IMR-90 (cell line): ENCODE data around the gene SYT2. TPM values are rescaled to one million over a fixed set of nuclear protein-coding genes. Genes with fewer than 3 reads are reported as not detected.

Experiments used
- ATAC-seq: fragments of 200-7000 bp; cut with Tn5 transposase; 2 replicates; pipeline ENCODE4 v1.9.1; 2020; ENCODE audit warnings: low read depth, mild to moderate bottlenecking, moderate library complexity
- BruUV-seq: library from RNA; stranded (reverse); fragments of 400-500 nt; replicated peaks from 2 replicates; lab custom pipeline; 2021; lab: Mats Ljungman, UMichigan
- CTCF ChIA-PET: fragments of 300-600 bp; formaldehyde crosslinking; extraction: SDS; loops from one replicate; lab custom pipeline; 2021; ENCODE audit warnings: antibody characterized with exemption; lab: Yijun Ruan, JAX
- POLR2A ChIA-PET: fragments of 300-600 bp; sonication (Branson Sonifier 250); formaldehyde crosslinking; loops from one replicate; lab custom pipeline; 2022; ENCODE audit warnings: antibody characterized with exemption; ENCODE audit not compliant: unreplicated experiment; lab: Charles Lee
- DNase-seq: peaks from one replicate; pipeline ENCODE4 v3.0.0; 2013
- H2AFZ ChIP-seq: replicated peaks from 2 replicates; pipeline ENCODE3; 2013; ENCODE audit warnings: low read length, mild to moderate bottlenecking; ENCODE audit not compliant: poor library complexity
- H2AK5ac ChIP-seq: 2 replicates; pipeline ENCODE4 v1.6.1; 2013; ENCODE audit warnings: low read depth, low read length, inconsistent platforms
- H2AK9ac ChIP-seq: replicated peaks from 2 replicates; pipeline ENCODE3; 2013; ENCODE audit warnings: mild to moderate bottlenecking, low read depth, low read length, moderate library complexity; ENCODE audit not compliant: poor library complexity
- H2BK120ac ChIP-seq: 2 replicates; pipeline ENCODE4 v1.6.1; 2013; ENCODE audit warnings: low read depth, low read length, inconsistent platforms
- H2BK15ac ChIP-seq: 3 replicates; pipeline ENCODE4 v1.6.1; 2013; ENCODE audit warnings: low read depth, low read length, inconsistent platforms
- H2BK20ac ChIP-seq: 2 replicates; pipeline ENCODE4 v1.6.1; 2013; ENCODE audit warnings: low read depth, mild to moderate bottlenecking, inconsistent platforms, low read length, moderate library complexity
- H2BK5ac ChIP-seq: 2 replicates; pipeline ENCODE4 v1.6.1; 2013; ENCODE audit warnings: mild to moderate bottlenecking, low read depth, low read length, inconsistent platforms; ENCODE audit not compliant: poor library complexity, severe bottlenecking
- H3K14ac ChIP-seq: replicated peaks from 2 replicates; pipeline ENCODE4 v1.6.1; 2013; ENCODE audit warnings: low read depth, low read length, inconsistent platforms
- H3K18ac ChIP-seq: 2 replicates; pipeline ENCODE4 v1.6.1; 2013; ENCODE audit warnings: low read depth, low read length, control low read depth
- H3K23ac ChIP-seq: 2 replicates; pipeline ENCODE4 v1.6.1; 2013; ENCODE audit warnings: low read depth, low read length, inconsistent platforms
- H3K27ac ChIP-seq: 2 replicates; pipeline ENCODE4 v1.5.1; 2013; ENCODE audit warnings: mild to moderate bottlenecking, control low read depth, low read length; ENCODE audit not compliant: insufficient read depth
- H3K27me3 ChIP-seq: 2 replicates; pipeline ENCODE4 v1.6.1; 2013; ENCODE audit warnings: low read length; ENCODE audit not compliant: control insufficient read depth, insufficient read depth
- H3K36me3 ChIP-seq: 2 replicates; pipeline ENCODE4 v1.6.1; 2013; ENCODE audit warnings: low read length, mixed read lengths; ENCODE audit not compliant: control insufficient read depth, insufficient read depth
- H3K4ac ChIP-seq: 2 replicates; pipeline ENCODE4 v1.6.1; 2013; ENCODE audit warnings: low read depth, low read length, inconsistent platforms
- H3K4me1 ChIP-seq: 2 replicates; pipeline ENCODE4 v1.6.1; 2013; ENCODE audit warnings: low read length, mixed read lengths; ENCODE audit not compliant: control insufficient read depth, insufficient read depth
- H3K4me2 ChIP-seq: 2 replicates; pipeline ENCODE4 v1.6.1; 2013; ENCODE audit warnings: low read depth, mild to moderate bottlenecking, control low read depth, low read length, moderate library complexity
- H3K4me3 ChIP-seq: 2 replicates; pipeline ENCODE4 v1.5.1; 2013; ENCODE audit warnings: low read depth, mild to moderate bottlenecking, control low read depth, low read length, moderate library complexity; ENCODE audit not compliant: insufficient read depth
- H3K56ac ChIP-seq: 2 replicates; pipeline ENCODE4 v1.6.1; 2013; ENCODE audit warnings: low read length, inconsistent platforms; ENCODE audit not compliant: insufficient read depth; ENCODE audit errors: extremely low read depth
- H3K79me1 ChIP-seq, 2 experiments: 2 replicates each; pipeline ENCODE4 v1.6.1; 2013; ENCODE audit warnings: low read length in 2 of 2, inconsistent platforms in 1 of 2, low read depth in 1 of 2
- H3K9ac ChIP-seq: 2 replicates; pipeline ENCODE4 v1.6.1; 2013; ENCODE audit warnings: low read depth, low read length, control low read depth
- H3K9me1 ChIP-seq: 2 replicates; pipeline ENCODE4 v1.6.1; 2013; ENCODE audit warnings: low read length, inconsistent platforms; ENCODE audit not compliant: insufficient read depth
- H3K9me3 ChIP-seq: 2 replicates; pipeline ENCODE4 v1.6.1; 2013; ENCODE audit warnings: low read length; ENCODE audit not compliant: control insufficient read depth, insufficient read depth
- H4K20me1 ChIP-seq: 2 replicates; pipeline ENCODE4 v1.6.1; 2013; ENCODE audit warnings: low read length, inconsistent platforms; ENCODE audit not compliant: insufficient read depth
- H4K5ac ChIP-seq: 2 replicates; pipeline ENCODE4 v1.6.1; 2013; ENCODE audit warnings: mild to moderate bottlenecking, low read depth, low read length, control low read depth
- H4K8ac ChIP-seq, 2 experiments: 2 replicates each; pipeline ENCODE4 v1.6.1; 2013; ENCODE audit warnings: low read depth in 2 of 2, low read length in 2 of 2, control low read depth in 1 of 2, inconsistent platforms in 1 of 2
- H4K91ac ChIP-seq: 2 replicates; pipeline ENCODE4 v1.6.1; 2013; ENCODE audit warnings: low read depth, low read length, inconsistent platforms; ENCODE audit not compliant: insufficient read depth
- CTCF ChIP-seq: conservative IDR thresholded peaks from 2 replicates; pipeline ENCODE4 v1.5.1; 2012; ENCODE audit warnings: mild to moderate bottlenecking, low read depth, low read length, improper control_type of control experiment
- USF2 ChIP-seq: fragments of 150-350 bp; IDR thresholded peaks from 2 replicates; pipeline ENCODE4 v1.6.1; 2017; ENCODE audit warnings: mild to moderate bottlenecking, antibody characterized with exemption, low read length, low read depth
- WGBS, 2 experiments: methylation state at CpG; one replicate each; pipeline versions ENCODE4 v1.1.5 to v1.1.7; 2013; ENCODE audit warnings: missing lambda C conversion rate in 2 of 2; ENCODE audit not compliant: insufficient read length in 1 of 2; ENCODE audit errors: extremely low coverage in 2 of 2; 5-methylcytosine and 5-hydroxymethylcytosine counted together
- dilution Hi-C: fragments of 300-500 bp; cut with HindIII; formaldehyde crosslinking; loops from one replicate; pipeline ENCODE4 v1.14.3; 2018; ENCODE audit warnings: low sequenced_read_pairs; ENCODE audit not compliant: unreplicated experiment
- in situ Hi-C: fragments of 300-500 bp; cut with MboI; formaldehyde crosslinking; loops from 3 replicates; pipeline ENCODE4 v1.14.3; 2019; ENCODE audit warnings: low sequenced_read_pairs, inconsistent platforms, mixed read lengths
- intact Hi-C: fragments of 100-400 bp; cut with micrococcal nuclease; formaldehyde crosslinking; loops from 2 replicates; pipeline ENCODE4 v1.10.0; 2022
- polyA plus RNA-seq, 3 experiments: library from polyadenylated mRNA; depleted of rRNA; stranded (reverse); fragments of >200 nt; gene quantifications; 2 replicates each; pipeline ENCODE4 v1.2.3, GENCODE V29; 2012; ENCODE audit warnings: low replicate concordance in 1 of 3
- total RNA-seq: library from RNA; depleted of rRNA; stranded (reverse); fragments of >200 nt; gene quantifications from 2 replicates; pipeline ENCODE4 v1.2.3, GENCODE V29; 2012

Gene SYT2
- total and polyA plus RNA-seq, 2 of the 4 experiments (the other 2 are of a cell fraction), result under 0.01 TPM

- H3K56ac ChIP-seq, result no peak overlapping the region
- H3K14ac ChIP-seq, result no peak overlapping the region
- TF ChIP-seq USF2 (no peak), CTCF (0 out of 2 replicates have a peak, but pooled peaks have one; percentile 10)
- ATAC-seq (no peak), DNase-seq (no peak)
- no peak overlapping the region for H3K18ac ChIP-seq
- peaks cover 15 to 26% of the 10 kb centered on the region in 2 experiments for H3K79me1 ChIP-seq
- no peak overlapping the region for H3K4me2 ChIP-seq
- no TSS peak for BruUV-seq
- H4K5ac ChIP-seq, result no peak overlapping the region
- no peak overlapping the region for H4K8ac ChIP-seq
- no peak overlapping the region for H3K4ac ChIP-seq
- H3K9me3 ChIP-seq, result no peaks in the 10 kb centered on the region
- H2BK120ac ChIP-seq, result no peak overlapping the region
- dilution Hi-C loops (no loop called here), intact Hi-C loops (loop anchor here (5.0 to 10.0 kb wide), 2 partner anchors 102 to 244 kb away; no protein-coding TSS in a partner anchor), in situ Hi-C loops (loop anchor here (10.0 kb wide), 1 partner anchor 164 kb away; no protein-coding TSS in a partner anchor)
- H3K27me3 ChIP-seq, result no peaks in the 10 kb centered on the region
- no CpG with 5 or more reads among the region's 1 CpG for WGBS, 2 experiments
- H3K4me1 ChIP-seq, result 0 out of 2 replicates have a peak, but pooled peaks cover 1% of the 10 kb centered on the region
- CTCF ChIA-PET, result no interaction called here
- H2BK15ac ChIP-seq, result no peak overlapping the region
- no peak overlapping the region for H2AK9ac ChIP-seq
- H2AK5ac ChIP-seq, result no peak overlapping the region
- no peak overlapping the region for H3K27ac ChIP-seq
- no peaks in the 10 kb centered on the region for H3K9me1 ChIP-seq
- no peak overlapping the region for H2AFZ ChIP-seq
- no peak overlapping the region for H3K4me3 ChIP-seq
- H4K20me1 ChIP-seq, result peaks cover 3% of the 10 kb centered on the region; the same call in 1 of the 2 replicates
- no peak overlapping the region for H2BK5ac ChIP-seq
- H3K36me3 ChIP-seq, result peaks cover 55% of the 10 kb centered on the region
- no peak overlapping the region for H3K23ac ChIP-seq
- H4K91ac ChIP-seq, result no peak overlapping the region
- no peak overlapping the region for H2BK20ac ChIP-seq
- H3K9ac ChIP-seq, result no peak overlapping the region
- POLR2A ChIA-PET, result no interaction called here
These were observed 40.5 kb upstream of the SYT2 start for GRCh38 chr1:202750761-202751160.
